ENCODE measurements around the gene CA7. TPM values are rescaled to one million over a fixed set of nuclear protein-coding genes. Genes with fewer than 3 reads are reported as not detected.
"Not testable (repeated sequence)": the region's sequence is repeated elsewhere in the genome, so short reads cannot be mapped to it uniquely, and the experiment has no call there.

The CA7 gene
- total RNA-seq, 2 donors from 2014 or later, result not detected

DNA sequence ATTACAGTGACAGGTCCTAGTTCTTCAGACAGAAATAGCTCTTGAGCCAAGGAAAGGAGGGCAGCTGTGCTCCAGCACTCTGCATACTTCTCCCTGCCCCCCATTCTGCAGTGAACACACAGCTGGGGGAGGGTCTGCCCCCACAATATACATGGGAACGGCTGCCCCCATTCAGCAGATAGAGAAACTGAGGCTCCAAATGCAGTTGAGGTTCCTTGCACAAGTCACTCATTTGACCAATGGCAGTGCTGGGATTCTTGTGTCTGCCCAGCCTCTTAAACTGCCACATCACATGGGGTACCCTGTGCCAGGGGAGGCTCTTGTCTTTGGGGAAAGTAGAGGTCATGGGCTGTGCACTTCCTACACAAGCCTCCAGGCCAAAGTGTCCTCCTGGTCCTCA, 25.2 kb downstream of the CA7 start:
- Histone ChIP-seq H3K36me3 (no peaks in the 10 kb centered on the region), H3K4me1 (peaks cover 0 to 6% of the 10 kb centered on the region in 2 donors), H3K27me3 (no peaks in the 10 kb centered on the region), H3K4me3 (no peak overlapping the region), H3K27ac (no peak overlapping the region), H3K9me3 (no peaks in the 10 kb centered on the region)
- TF ChIP-seq, protein P1, sequence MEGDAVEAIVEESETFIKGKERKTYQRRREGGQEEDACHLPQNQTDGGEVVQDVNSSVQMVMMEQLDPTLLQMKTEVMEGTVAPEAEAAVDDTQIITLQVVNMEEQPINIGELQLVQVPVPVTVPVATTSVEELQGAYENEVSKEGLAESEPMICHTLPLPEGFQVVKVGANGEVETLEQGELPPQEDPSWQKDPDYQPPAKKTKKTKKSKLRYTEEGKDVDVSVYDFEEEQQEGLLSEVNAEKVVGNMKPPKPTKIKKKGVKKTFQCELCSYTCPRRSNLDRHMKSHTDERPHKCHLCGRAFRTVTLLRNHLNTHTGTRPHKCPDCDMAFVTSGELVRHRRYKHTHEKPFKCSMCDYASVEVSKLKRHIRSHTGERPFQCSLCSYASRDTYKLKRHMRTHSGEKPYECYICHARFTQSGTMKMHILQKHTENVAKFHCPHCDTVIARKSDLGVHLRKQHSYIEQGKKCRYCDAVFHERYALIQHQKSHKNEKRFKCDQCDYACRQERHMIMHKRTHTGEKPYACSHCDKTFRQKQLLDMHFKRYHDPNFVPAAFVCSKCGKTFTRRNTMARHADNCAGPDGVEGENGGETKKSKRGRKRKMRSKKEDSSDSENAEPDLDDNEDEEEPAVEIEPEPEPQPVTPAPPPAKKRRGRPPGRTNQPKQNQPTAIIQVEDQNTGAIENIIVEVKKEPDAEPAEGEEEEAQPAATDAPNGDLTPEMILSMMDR (IDR thresholded peaks at IDR 0.05), result no peak
- DNase-seq (ENCODE audit: low spot score), result no peak

DNA sequence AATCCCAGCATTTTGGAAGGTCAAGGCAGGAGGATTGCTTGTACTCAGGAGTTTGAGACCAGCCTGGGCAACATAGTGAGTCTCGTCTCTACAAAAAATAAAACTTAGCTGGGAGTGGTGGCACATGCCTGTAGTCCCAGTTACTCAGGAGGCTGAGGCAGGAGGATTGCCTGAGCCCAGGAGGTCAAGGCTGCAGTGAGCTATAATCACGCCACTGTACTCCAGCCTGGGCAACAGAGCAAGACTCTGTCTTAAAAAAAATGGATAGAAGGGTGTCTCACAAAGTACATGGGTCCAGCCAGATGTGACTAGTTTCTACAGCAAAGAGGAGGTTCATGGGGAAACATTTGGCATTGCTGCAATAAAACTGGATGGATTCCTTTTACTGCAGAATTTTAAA, 27.1 kb downstream of the CA7 start:
- not testable (repeated sequence) for DNase-seq (ENCODE audit: low spot score); H3K4me3 ChIP-seq; H3K27me3 ChIP-seq; H3K9me3 ChIP-seq; H3K36me3 ChIP-seq; H3K27ac ChIP-seq; H3K4me1 ChIP-seq

DNA sequence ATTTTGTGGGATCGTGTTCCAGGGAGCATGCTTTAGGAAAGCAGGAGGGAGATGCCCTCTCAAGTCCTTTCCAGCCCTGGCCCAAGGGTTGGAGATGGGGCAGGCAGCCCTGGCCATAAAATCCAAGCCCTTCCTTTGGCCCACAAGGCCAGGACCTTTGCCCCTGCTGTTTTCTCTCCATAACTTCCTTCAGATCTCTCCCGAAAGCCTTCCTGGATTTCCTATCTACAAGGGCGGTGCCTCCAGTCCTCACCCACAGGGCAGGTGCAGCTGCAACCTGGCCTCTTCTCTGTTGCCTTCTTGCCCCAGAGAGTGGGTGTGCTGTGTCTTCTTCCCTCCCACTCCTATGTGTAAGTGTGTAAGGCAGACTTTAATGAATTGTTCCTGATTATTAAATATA, 27.6 kb downstream of the CA7 start:
- Histone ChIP-seq H3K4me1 (peaks cover 0 to 6% of the 10 kb centered on the region in 2 donors), H3K4me3 (no peak overlapping the region), H3K27ac (no peak overlapping the region), H3K27me3 (no peaks in the 10 kb centered on the region), H3K36me3 (no peaks in the 10 kb centered on the region), H3K9me3 (no peaks in the 10 kb centered on the region)
- TF ChIP-seq, protein P1 (IDR thresholded peaks at IDR 0.05), result no peak
- DNase-seq (ENCODE audit: low spot score), result no peak

DNA sequence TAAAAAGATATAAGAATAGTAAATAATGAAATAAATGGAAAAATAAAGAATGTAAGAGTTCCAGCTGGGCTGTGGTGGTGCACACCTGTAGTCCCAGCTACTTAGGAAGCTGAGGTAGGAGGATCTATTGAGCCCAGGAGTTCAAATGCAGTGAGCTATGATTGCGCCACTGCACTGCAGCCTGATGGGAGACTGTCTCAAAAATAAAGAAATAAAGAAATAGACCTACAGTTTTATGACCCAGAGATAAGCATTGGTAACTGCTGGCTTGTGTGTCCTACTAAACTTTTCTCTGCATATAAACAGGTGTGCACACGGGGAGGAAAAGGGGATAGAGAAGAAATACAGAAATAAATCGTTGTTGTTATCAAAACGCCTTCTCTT, 28.3 kb downstream of the CA7 start:
- Histone ChIP-seq H3K4me3 (peak overlapping the region; percentile 28 to 36), H3K36me3 (no peaks in the 10 kb centered on the region), H3K4me1 (peaks cover 0 to 6% of the 10 kb centered on the region in 2 donors), H3K27me3 (no peaks in the 10 kb centered on the region), H3K9me3 (no peaks in the 10 kb centered on the region), H3K27ac (peak overlapping the region in 1 of 2 donors; percentile 59)
- DNase-seq (ENCODE audit: low spot score), result no peak
- TF ChIP-seq, protein P1 (IDR thresholded peaks at IDR 0.05), result no peak

DNA sequence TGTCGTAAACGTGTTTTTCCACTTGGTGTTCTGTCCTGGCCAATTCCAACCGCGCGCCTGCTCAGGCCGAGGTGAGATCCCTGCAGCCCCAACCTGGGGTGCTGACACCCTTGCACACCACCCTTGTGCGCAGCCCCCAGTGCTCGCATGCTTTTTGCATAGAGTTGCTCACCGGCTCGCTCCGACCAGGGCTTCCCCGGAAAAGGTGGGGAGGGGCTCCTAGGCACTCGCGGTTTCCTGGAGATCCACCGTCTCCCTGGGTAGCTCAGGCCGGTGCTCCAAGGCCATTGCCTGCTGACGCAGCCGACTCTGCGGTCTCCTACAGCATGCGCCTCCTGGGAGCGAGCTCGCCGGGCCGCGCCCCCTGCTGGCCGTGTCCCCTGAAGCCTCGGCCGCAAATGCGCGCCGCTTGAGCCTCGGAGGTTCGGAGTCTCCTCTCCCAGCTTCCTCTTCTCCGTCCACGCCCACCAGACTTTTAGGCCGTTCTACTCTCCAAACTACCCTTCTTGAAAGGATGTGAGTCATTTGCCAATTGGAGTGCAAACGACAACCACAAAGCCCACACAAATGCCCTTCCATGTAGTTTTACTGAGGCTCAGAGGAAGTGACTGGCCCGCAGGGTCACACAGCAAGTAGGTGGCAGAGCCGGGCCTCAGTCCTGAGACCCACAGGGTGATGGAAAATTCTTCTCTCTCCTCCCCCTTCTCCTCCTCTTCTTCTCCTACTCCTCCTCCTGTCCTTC, 28.9 kb downstream of the CA7 start:
- Histone ChIP-seq H3K4me3 (peak overlapping the region; percentile 28 to 36), H3K4me1 (peaks cover 0 to 6% of the 10 kb centered on the region in 2 donors), H3K9me3 (no peaks in the 10 kb centered on the region), H3K27me3 (no peaks in the 10 kb centered on the region), H3K36me3 (no peaks in the 10 kb centered on the region), H3K27ac (peak overlapping the region; percentile 37 to 59)
- peak; percentile 91 for DNase-seq (ENCODE audit: low spot score)
- TF ChIP-seq, protein P1 (IDR thresholded peaks at IDR 0.05), result peak; percentile 92 to 96

DNA sequence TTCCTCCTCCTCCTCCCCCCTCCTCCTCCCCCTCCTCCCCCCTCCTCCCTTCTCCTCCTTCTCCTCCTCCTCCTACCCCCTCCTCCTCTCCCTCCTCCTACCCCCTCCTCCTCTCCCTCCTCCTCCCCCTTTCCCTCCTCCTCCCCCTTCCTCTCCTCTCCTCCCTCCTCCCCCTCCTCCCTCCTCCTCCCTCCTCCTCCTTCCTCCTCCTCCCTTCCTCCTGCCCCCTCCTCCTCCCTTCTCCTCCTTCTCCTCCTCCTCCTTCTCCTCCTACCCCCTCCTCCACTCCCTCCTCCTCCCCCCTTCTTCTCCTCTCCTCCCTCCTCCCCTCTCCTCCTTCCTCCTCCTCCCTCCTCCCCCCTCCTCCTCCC, 29.5 kb downstream of the CA7 start:
- Histone ChIP-seq H3K27ac (no peak overlapping the region), H3K36me3 (no peaks in the 10 kb centered on the region), H3K9me3 (no peaks in the 10 kb centered on the region), H3K4me3 (no peak overlapping the region), H3K27me3 (no peaks in the 10 kb centered on the region), H3K4me1 (peaks cover 0 to 6% of the 10 kb centered on the region in 2 donors)
- DNase-seq (ENCODE audit: low spot score), result no peak
- TF ChIP-seq, protein P1 (IDR thresholded peaks at IDR 0.05), result no peak

Measured in right atrium auricular region (tissue), 2 donors.